Ishikawa (cell line): ENCODE measurements around the gene PLAGL2.

Experiments used
- CEBPB ChIP-seq: IDR thresholded peaks from 2 replicates; pipeline ENCODE4 v1.6.1; 2012
- CREB1 ChIP-seq: IDR thresholded peaks from 2 replicates; pipeline ENCODE4 v1.6.1; 2012; ENCODE audit warnings: low read depth
- EGR1 ChIP-seq: IDR thresholded peaks from 2 replicates; pipeline ENCODE4 v1.6.1; 2012
- EP300 ChIP-seq: IDR thresholded peaks from 2 replicates; pipeline ENCODE4 v1.6.1; 2012; ENCODE audit warnings: borderline replicate concordance
- FOXM1 ChIP-seq: IDR thresholded peaks from 2 replicates; pipeline ENCODE4 v1.6.1; 2012; ENCODE audit warnings: low read depth, borderline replicate concordance
- NFIC ChIP-seq: IDR thresholded peaks from 2 replicates; pipeline ENCODE4 v1.6.1; 2012
- RAD21 ChIP-seq: IDR thresholded peaks from 2 replicates; pipeline ENCODE4 v1.6.1; 2012; ENCODE audit warnings: low read depth
- TAF1 ChIP-seq: IDR thresholded peaks from 2 replicates; pipeline ENCODE4 v1.6.1; 2012; ENCODE audit warnings: low read depth, mild to moderate bottlenecking
- TCF12 ChIP-seq: IDR thresholded peaks from 2 replicates; pipeline ENCODE4 v1.6.1; 2012; ENCODE audit warnings: low read depth
- TEAD4 ChIP-seq: IDR thresholded peaks from 2 replicates; pipeline ENCODE4 v1.6.1; 2012
- YY1 ChIP-seq: IDR thresholded peaks from 2 replicates; pipeline ENCODE4 v1.6.1; 2012; ENCODE audit warnings: low read depth
- ZBTB7A ChIP-seq: IDR thresholded peaks from 2 replicates; pipeline ENCODE4 v1.6.1; 2012; ENCODE audit warnings: low read depth
- TF ChIP-seq, protein P1 (sequence below): IDR thresholded peaks from 2 replicates; pipeline ENCODE4 v1.6.1; 2012
- TF ChIP-seq, protein P2 (sequence below): IDR thresholded peaks from 2 replicates; pipeline ENCODE4 v1.6.1; 2012; ENCODE audit warnings: low read depth, mild to moderate bottlenecking
- TF ChIP-seq, protein P3 (sequence below): IDR thresholded peaks from 2 replicates; pipeline ENCODE4 v1.6.1; 2012

Gene PLAGL2

DNA sequence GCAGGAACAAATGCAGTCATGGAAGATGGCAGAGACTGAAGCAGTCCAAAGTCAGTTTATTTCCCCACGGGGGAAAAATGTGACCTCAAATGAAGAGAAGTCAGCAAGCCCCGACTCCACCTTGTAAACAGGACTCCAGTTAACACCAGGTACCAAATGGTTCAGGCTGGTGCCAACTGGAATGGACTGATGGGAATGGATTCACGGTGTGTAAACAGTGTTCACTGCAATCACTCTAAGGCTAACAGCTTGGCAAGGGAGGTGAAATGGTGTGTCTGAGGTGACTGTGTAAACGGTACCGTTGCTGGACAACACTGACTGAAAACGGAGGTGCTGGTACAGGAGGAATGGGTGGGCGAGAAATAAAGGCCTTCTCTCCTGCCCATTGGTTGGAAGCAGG is 12.0 kb downstream of the PLAGL2 start:
- TF ChIP-seq TCF12 (no peak), RAD21 (no peak), FOXM1 (no peak), CREB1 (no peak), YY1 (no peak), CEBPB (no peak), EGR1 (no peak)
- TF ChIP-seq, protein P1, sequence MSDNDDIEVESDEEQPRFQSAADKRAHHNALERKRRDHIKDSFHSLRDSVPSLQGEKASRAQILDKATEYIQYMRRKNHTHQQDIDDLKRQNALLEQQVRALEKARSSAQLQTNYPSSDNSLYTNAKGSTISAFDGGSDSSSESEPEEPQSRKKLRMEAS, result no peak
- TF ChIP-seq, protein P2, sequence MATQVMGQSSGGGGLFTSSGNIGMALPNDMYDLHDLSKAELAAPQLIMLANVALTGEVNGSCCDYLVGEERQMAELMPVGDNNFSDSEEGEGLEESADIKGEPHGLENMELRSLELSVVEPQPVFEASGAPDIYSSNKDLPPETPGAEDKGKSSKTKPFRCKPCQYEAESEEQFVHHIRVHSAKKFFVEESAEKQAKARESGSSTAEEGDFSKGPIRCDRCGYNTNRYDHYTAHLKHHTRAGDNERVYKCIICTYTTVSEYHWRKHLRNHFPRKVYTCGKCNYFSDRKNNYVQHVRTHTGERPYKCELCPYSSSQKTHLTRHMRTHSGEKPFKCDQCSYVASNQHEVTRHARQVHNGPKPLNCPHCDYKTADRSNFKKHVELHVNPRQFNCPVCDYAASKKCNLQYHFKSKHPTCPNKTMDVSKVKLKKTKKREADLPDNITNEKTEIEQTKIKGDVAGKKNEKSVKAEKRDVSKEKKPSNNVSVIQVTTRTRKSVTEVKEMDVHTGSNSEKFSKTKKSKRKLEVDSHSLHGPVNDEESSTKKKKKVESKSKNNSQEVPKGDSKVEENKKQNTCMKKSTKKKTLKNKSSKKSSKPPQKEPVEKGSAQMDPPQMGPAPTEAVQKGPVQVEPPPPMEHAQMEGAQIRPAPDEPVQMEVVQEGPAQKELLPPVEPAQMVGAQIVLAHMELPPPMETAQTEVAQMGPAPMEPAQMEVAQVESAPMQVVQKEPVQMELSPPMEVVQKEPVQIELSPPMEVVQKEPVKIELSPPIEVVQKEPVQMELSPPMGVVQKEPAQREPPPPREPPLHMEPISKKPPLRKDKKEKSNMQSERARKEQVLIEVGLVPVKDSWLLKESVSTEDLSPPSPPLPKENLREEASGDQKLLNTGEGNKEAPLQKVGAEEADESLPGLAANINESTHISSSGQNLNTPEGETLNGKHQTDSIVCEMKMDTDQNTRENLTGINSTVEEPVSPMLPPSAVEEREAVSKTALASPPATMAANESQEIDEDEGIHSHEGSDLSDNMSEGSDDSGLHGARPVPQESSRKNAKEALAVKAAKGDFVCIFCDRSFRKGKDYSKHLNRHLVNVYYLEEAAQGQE, result no peak
- TF ChIP-seq, protein P3, sequence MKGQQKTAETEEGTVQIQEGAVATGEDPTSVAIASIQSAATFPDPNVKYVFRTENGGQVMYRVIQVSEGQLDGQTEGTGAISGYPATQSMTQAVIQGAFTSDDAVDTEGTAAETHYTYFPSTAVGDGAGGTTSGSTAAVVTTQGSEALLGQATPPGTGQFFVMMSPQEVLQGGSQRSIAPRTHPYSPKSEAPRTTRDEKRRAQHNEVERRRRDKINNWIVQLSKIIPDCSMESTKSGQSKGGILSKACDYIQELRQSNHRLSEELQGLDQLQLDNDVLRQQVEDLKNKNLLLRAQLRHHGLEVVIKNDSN, result no peak

DNA sequence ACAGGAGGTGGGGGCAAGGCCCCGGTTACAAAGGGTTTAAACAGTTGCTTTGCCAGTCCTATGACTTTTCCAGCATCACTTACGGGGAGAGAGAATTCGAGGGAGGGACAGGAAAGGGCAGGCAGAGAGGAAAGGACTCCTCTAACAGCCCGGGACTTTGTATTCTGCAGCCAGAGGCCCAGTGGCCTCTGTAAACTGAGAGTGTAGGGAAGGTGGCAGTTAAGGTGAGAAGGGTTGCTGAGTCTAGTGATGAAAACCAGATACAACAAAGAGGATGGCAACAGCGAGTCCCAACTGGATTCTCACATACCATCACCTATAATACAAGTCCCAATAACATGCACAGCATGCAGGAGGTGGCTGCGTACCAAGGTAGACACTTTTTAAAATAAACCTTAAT is 13.5 kb downstream of the PLAGL2 start:
- no peak for TF ChIP-seq FOXM1
- TF ChIP-seq TAF1, result no peak
- TF ChIP-seq YY1, result no peak
- no peak for TF ChIP-seq TEAD4

DNA sequence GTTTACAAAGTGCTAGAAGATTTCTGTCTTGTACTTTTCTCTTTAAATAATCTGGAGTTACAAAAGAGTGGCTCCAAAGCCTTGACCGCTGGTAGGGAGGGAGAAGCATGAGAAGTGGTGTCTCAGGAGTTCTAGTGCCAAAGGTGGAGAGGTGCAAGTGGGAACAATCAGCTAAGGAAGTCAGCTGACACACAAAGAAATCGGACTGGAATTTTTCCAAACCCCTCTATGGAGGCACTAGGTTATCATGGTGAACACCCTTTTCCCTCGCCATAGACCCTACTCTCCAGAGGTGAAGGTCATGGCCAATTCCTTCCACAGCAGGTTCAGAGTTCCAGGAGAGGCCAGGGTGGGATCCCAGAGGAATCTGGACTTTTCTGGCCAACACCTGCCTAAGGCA is 14.8 kb downstream of the PLAGL2 start:
- no peak for TF ChIP-seq TCF12
- TF ChIP-seq EP300, result no peak
- TF ChIP-seq YY1, result no peak
- no peak for TF ChIP-seq TAF1
- no peak for TF ChIP-seq EGR1
- no peak for TF ChIP-seq CEBPB
- TF ChIP-seq, protein P1, result no peak
- no peak for TF ChIP-seq CREB1
- TF ChIP-seq ZBTB7A, result no peak

DNA sequence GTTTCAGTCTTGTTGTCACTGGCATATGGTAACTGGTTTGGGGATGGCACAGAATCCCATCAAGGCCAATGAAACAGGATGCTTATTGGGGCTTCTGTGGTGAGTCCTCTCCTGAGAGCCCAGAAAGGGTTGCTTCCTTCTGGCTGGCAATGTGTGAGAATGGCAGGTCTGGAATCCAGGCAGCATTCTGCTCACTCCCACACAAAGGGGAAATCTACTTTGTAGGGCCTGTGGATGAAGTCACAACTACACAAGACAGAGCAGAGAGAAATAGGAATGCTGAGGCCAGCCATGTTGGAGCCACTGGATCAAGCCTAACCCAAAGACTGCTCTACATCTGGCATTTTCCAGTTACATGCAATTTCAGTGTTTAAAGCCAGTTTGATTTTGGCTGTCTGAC is 15.7 kb downstream of the PLAGL2 start:
- TF ChIP-seq, protein P2, result no peak
- no peak for TF ChIP-seq NFIC
- TF ChIP-seq YY1, result no peak
- TF ChIP-seq TCF12, result no peak
- TF ChIP-seq EP300, result no peak
- TF ChIP-seq CREB1, result no peak
- TF ChIP-seq, protein P3, result no peak
- TF ChIP-seq FOXM1, result no peak
- no peak for TF ChIP-seq EGR1
- TF ChIP-seq RAD21, result no peak
- TF ChIP-seq CEBPB, result no peak
- no peak for TF ChIP-seq TEAD4
- TF ChIP-seq TAF1, result no peak
- TF ChIP-seq ZBTB7A, result no peak
- TF ChIP-seq, protein P1, result no peak

DNA sequence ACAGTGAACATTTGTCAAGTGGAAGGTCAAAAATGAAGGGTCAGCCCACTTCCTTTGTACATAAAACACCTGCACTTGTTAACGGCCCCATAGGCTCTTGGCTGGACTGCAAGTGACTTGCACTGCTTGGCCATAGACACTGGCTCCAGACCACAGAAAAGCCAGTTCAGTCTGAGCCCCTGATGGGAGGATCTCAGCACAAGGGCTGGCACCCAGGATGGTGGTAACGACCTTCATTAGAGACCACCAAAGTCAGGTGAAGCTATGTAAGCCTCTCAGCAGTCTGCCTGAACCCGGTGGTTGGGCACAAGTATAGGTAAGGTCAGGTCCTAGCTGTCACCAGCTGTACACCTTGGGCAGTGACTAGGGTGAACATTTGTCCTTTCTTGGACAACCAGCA is 16.1 kb downstream of the PLAGL2 start:
- TF ChIP-seq YY1 (no peak), NFIC (no peak), FOXM1 (no peak), CREB1 (no peak), RAD21 (no peak), CEBPB (no peak), TEAD4 (no peak), ZBTB7A (no peak), EP300 (no peak), EGR1 (no peak), TCF12 (no peak), TAF1 (no peak)
- TF ChIP-seq, protein P3, result no peak
- TF ChIP-seq, protein P2, result no peak
- TF ChIP-seq, protein P1, result no peak
